Activated CD8-positive, alpha-beta memory T cell treated with anti-CD3 and anti-CD28 coated beads for 4 hours (primary cell): ENCODE data around the gene CCDC78.
"Not testable (repeated sequence)": the region's sequence is repeated elsewhere in the genome, so short reads cannot be mapped to it uniquely, and the experiment has no call there.

Experiments used
- DNase-seq, 2 donors: peaks; one replicate each; pipeline ENCODE4 v3.0.0-alpha.2; 2020; ENCODE audit warnings: low read depth in 2 of 2

Gene CCDC78

GRCh38 chr16:761625-762513 is 35.6 kb upstream of the CCDC78 start:
- DNase-seq: no peak

GRCh38 chr16:760545-761343 is 34.5 kb upstream of the CCDC78 start, which contains the start of gene MSLN:
TSS of gene MSLN (plus strand) at chr16:760734. CDS start at chr16:762681, 1,947 bp downstream.
- DNase-seq: no peak

- no peak for DNase-seq
These were observed 33.8 kb upstream of the CCDC78 start for GRCh38 chr16:760065-760464.

GRCh38 chr16:759110-759910 is 33.1 kb upstream of the CCDC78 start:
- DNase-seq: no peak

- no peak for DNase-seq
These were observed 30.2 kb upstream of the CCDC78 start for GRCh38 chr16:756428-756827.

- DNase-seq: no peak
These were observed 28.4 kb upstream of the CCDC78 start for GRCh38 chr16:754656-755055.

- DNase-seq: not testable (repeated sequence)
These were observed 27.9 kb upstream of the CCDC78 start for GRCh38 chr16:754121-754607.

- no peak for DNase-seq
These were observed 25.7 kb upstream of the CCDC78 start for GRCh38 chr16:752007-752312.

- no peak for DNase-seq
These were observed 25.1 kb upstream of the CCDC78 start for GRCh38 chr16:751152-752006.

GRCh38 chr16:750485-750884 is 24.2 kb upstream of the CCDC78 start:
- DNase-seq: no peak

GRCh38 chr16:749010-749409 is 22.8 kb upstream of the CCDC78 start:
- no peak for DNase-seq

GRCh38 chr16:747978-748746 is 21.9 kb upstream of the CCDC78 start:
- DNase-seq: no peak

GRCh38 chr16:746637-747036 is 20.4 kb upstream of the CCDC78 start:
- no peak for DNase-seq

GRCh38 chr16:745739-746138 is 19.5 kb upstream of the CCDC78 start:
- no peak for DNase-seq

- DNase-seq: no peak
These were observed 17.7 kb upstream of the CCDC78 start for GRCh38 chr16:743794-744500.

GRCh38 chr16:742894-743293 is 16.7 kb upstream of the CCDC78 start:
- DNase-seq: not testable (repeated sequence)

- no peak for DNase-seq
These were observed 15.9 kb upstream of the CCDC78 start for GRCh38 chr16:741986-742629.

- peak; percentile 84 to 86 for DNase-seq
These were observed 14.7 kb upstream of the CCDC78 start, which contains the start of gene CIAO3 for GRCh38 chr16:740764-741505. TSS of gene CIAO3 (minus strand) at chr16:740997. CDS start at chr16:740985, 12 bp downstream.
